Activated CD4-positive, alpha-beta T cell treated with anti-CD3 and anti-CD28 coated beads, Interleukin-2, amount 10 ng/mL, durations not matched to agents 7 days and 5 days (primary cell): Measurements from ENCODE around the gene SLC38A3. TPM values are rescaled to one million over a fixed set of nuclear protein-coding genes. Genes with fewer than 3 reads are reported as not detected.

Experiments used
- CTCF ChIA-PET: fragments of 350-600 bp; sonication (Branson Sonifier 250); formaldehyde crosslinking; loops from one replicate; lab custom pipeline; 2021; ENCODE audit warnings: antibody characterized with exemption; lab: Charles Lee
- POLR2A ChIA-PET: fragments of 350-600 bp; sonication (Branson Sonifier 250); formaldehyde crosslinking; loops from one replicate; lab custom pipeline; 2021; ENCODE audit warnings: antibody characterized with exemption; lab: Charles Lee
- DNase-seq: peaks from one replicate; pipeline ENCODE4 v3.0.0-alpha.2; 2020
- H3K27ac Mint-ChIP-seq: one replicate; pipeline ENCODE4 v1.8.0; 2021; ENCODE audit warnings: mild to moderate bottlenecking, moderate library complexity, mixed read lengths
- H3K27me3 Mint-ChIP-seq: one replicate; pipeline ENCODE4 v1.8.0; 2021; ENCODE audit warnings: mixed read lengths
- H3K36me3 Mint-ChIP-seq: one replicate; pipeline ENCODE4 v1.8.0; 2021; ENCODE audit warnings: low read depth, mixed read lengths
- H3K4me1 Mint-ChIP-seq: one replicate; pipeline ENCODE4 v1.8.0; 2021; ENCODE audit warnings: mixed read lengths
- H3K4me3 Mint-ChIP-seq: one replicate; pipeline ENCODE4 v1.8.0; 2021; ENCODE audit warnings: mild to moderate bottlenecking, moderate library complexity, mixed read lengths
- H3K9me3 Mint-ChIP-seq: one replicate; pipeline ENCODE4 v1.8.0; 2021; ENCODE audit warnings: mixed read lengths
- total RNA-seq, 2 experiments: library from RNA; stranded (reverse); gene quantifications; one replicate each; pipeline ENCODE4 v1.2.3, GENCODE V29; 2021

Gene SLC38A3
- total RNA-seq, 2 experiments from 2014 or later = not detected

GRCh38 chr3:50164984-50165909, 39.8 kb upstream of the SLC38A3 start:
- Mint-ChIP-seq H3K36me3 (no peaks in the 10 kb centered on the region), H3K4me3 (no peak overlapping the region), H3K27me3 (no peaks in the 10 kb centered on the region), H3K4me1 (no peaks in the 10 kb centered on the region), H3K9me3 (no peaks in the 10 kb centered on the region), H3K27ac (no peak overlapping the region)
- CTCF ChIA-PET = interaction anchor here (1.4 kb wide), 1 partner anchor 42 kb away, joined by 3 read pairs; no protein-coding TSS in a partner anchor
- DNase-seq = no peak
- POLR2A ChIA-PET = interaction anchor here (0.6 kb wide), 1 partner anchor 158 kb away, joined by 3 read pairs; no protein-coding TSS in a partner anchor

- ChIA-PET POLR2A (no interaction called here), CTCF (no interaction called here)
- Mint-ChIP-seq H3K4me1 (no peaks in the 10 kb centered on the region), H3K27ac (no peak overlapping the region), H3K27me3 (no peaks in the 10 kb centered on the region), H3K9me3 (no peaks in the 10 kb centered on the region), H3K4me3 (no peak overlapping the region), H3K36me3 (no peaks in the 10 kb centered on the region)
- DNase-seq = no peak
Observed at GRCh38 chr3:50165910-50166538, 39.0 kb upstream of the SLC38A3 start.

DNA sequence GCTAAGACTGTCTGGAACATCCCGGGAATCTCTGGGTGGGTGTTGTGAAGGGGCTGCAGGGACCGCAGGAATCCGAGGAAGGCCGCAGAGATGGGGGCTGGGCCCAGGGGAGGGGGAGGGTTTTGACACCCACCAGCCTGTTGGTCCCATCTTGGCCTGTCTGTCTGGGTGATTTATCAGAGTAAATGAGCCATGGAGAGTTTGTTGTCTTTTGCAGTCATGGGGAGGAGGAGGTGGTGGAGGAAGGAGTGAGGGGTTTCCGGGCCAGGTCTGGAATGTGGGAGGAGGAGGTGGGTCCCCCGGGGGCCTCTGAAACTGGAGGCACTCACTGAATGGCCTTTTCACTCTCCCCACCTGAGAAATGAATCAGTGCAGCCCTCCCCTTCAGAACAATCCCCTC, 38.5 kb upstream of the SLC38A3 start:
- no peaks in the 10 kb centered on the region for H3K27me3 Mint-ChIP-seq
- CTCF ChIA-PET = no interaction called here
- no peaks in the 10 kb centered on the region for H3K4me1 Mint-ChIP-seq
- no peak overlapping the region for H3K27ac Mint-ChIP-seq
- H3K9me3 Mint-ChIP-seq = no peaks in the 10 kb centered on the region
- H3K36me3 Mint-ChIP-seq = no peaks in the 10 kb centered on the region
- POLR2A ChIA-PET = no interaction called here
- H3K4me3 Mint-ChIP-seq = no peak overlapping the region
- no peak for DNase-seq

DNA sequence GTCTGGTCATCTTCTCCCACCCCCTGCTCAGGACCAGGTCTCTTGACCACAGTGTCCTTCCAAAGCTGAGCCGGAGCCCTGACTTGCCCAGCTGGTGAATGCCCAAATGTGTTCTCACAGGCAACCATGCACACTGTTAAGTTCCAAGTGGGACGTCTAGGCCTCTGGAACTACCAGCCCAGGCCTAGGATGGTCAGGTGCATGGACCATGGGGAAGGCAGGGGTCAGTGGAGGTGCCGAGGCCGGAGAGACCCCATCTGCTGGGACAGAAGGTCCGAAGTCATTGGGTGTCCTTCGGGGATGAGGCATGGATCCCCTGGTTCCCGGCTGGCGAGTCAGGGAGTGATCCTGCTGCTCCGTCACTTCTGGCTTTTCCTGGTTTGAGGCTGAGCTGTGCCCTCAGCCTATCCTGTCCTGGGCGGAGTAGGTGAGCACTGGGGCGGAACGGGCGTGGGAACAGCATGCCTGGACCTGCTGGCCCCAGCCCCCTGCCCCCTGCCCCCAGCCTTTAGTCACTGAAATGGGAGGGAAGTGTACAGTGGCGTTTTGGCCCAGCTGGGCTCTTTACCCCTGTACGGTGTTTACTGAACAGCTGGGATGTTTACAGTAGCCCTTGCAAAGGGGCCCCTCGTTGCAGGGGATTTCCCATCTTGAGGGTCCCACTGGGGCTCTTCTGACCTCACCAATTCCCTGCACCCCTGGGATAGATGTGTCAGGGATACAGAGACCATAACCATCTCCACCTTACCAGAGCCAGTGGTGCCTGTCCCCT, 37.8 kb upstream of the SLC38A3 start:
- no peak overlapping the region for H3K4me3 Mint-ChIP-seq
- no peaks in the 10 kb centered on the region for H3K4me1 Mint-ChIP-seq
- no peaks in the 10 kb centered on the region for H3K27me3 Mint-ChIP-seq
- no peaks in the 10 kb centered on the region for H3K9me3 Mint-ChIP-seq
- ChIA-PET POLR2A (no interaction called here), CTCF (no interaction called here)
- no peak for DNase-seq
- no peaks in the 10 kb centered on the region for H3K36me3 Mint-ChIP-seq
- no peak overlapping the region for H3K27ac Mint-ChIP-seq

- no peak overlapping the region for H3K27ac Mint-ChIP-seq
- ChIA-PET POLR2A (no interaction called here), CTCF (interaction anchor here (1.2 kb wide), 1 partner anchor 24 kb away, joined by 4 read pairs; no protein-coding TSS in a partner anchor)
- no peaks in the 10 kb centered on the region for H3K4me1 Mint-ChIP-seq
- no peaks in the 10 kb centered on the region for H3K27me3 Mint-ChIP-seq
- H3K36me3 Mint-ChIP-seq = no peaks in the 10 kb centered on the region
- no peak for DNase-seq
- H3K9me3 Mint-ChIP-seq = no peaks in the 10 kb centered on the region
- H3K4me3 Mint-ChIP-seq = no peak overlapping the region
Observed at GRCh38 chr3:50167841-50168209, 37.2 kb upstream of the SLC38A3 start.

DNA sequence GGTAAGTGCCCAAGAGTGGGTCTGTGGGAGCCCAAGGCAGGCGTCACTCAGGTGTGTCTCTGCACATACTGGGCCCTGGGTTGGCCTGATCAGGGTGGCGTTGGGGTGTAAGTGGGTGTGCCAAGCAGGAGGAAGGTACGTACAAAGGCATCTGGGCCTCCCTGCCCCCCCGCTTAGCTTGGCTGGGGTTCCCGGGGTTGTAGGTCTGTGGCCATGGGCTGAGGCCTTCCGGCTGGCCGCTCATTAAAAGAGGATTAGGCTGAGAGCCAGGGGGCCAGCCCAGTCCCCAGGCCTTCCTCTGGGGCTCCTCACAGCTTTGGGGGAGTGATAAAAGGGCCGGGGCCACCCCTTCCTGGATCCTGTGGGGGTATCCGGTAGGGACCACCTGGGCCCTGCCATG, 36.7 kb upstream of the SLC38A3 start:
- no peaks in the 10 kb centered on the region for H3K36me3 Mint-ChIP-seq

GRCh38 chr3:50168791-50169190, 36.3 kb upstream of the SLC38A3 start:
- no peak for DNase-seq
- Mint-ChIP-seq H3K9me3 (no peaks in the 10 kb centered on the region), H3K4me1 (peaks cover 2% of the 10 kb centered on the region), H3K36me3 (no peaks in the 10 kb centered on the region), H3K27ac (no peak overlapping the region), H3K27me3 (no peaks in the 10 kb centered on the region), H3K4me3 (no peak overlapping the region)
- ChIA-PET CTCF (interaction anchor here (1.2 kb wide), 1 partner anchor 23 kb away, joined by 4 read pairs; no protein-coding TSS in a partner anchor), POLR2A (no interaction called here)

More for the DNA sequence above, 36.7 kb upstream of the SLC38A3 start:
- POLR2A ChIA-PET = no interaction called here
- Mint-ChIP-seq H3K27ac (no peak overlapping the region), H3K4me3 (no peak overlapping the region), H3K4me1 (no peaks in the 10 kb centered on the region), H3K27me3 (no peaks in the 10 kb centered on the region), H3K9me3 (no peaks in the 10 kb centered on the region)
- CTCF ChIA-PET = interaction anchor here (1.2 kb wide), 1 partner anchor 24 kb away, joined by 4 read pairs; no protein-coding TSS in a partner anchor
- no peak for DNase-seq

DNA sequence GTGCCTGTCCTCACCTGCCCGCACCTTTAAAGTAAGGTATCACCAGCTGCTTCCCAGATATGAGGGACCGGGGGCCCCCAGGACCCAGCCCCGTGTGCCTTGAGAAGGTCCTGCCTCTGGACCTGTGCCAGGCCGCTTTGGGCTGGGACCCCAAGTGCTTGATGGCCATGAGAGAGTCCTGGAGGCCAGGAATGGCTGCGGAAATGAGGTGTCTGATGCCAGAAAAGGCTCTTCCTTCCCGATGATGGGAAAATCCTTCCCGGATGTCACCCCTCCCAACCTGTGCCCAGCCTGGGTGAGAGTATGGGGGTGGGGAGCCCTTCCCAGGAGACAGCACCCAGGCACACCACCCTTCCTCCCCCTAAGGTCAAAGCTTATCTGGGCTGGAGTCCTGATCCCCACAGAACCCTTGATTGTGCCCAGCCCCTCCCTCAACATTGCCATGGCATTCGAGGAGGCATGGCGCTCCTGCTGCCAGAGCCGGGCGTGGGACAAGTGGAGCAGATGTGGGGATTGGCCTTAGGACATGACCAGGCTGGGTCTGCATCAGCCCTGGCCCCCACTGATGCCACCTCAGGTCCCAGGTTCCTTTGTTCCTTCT, 35.7 kb upstream of the SLC38A3 start:
- Mint-ChIP-seq H3K36me3 (no peaks in the 10 kb centered on the region), H3K9me3 (no peaks in the 10 kb centered on the region), H3K27ac (no peak overlapping the region), H3K27me3 (no peaks in the 10 kb centered on the region), H3K4me1 (peaks cover 4% of the 10 kb centered on the region), H3K4me3 (no peak overlapping the region)
- ChIA-PET CTCF (interaction anchor here (1.0 to 1.4 kb wide), 2 partner anchors 13 to 46 kb away, joined by 3 read pairs; no protein-coding TSS in a partner anchor), POLR2A (no interaction called here)
- DNase-seq = no peak

GRCh38 chr3:50169858-50170257, 35.2 kb upstream of the SLC38A3 start:
- Mint-ChIP-seq H3K27me3 (no peaks in the 10 kb centered on the region), H3K27ac (no peak overlapping the region), H3K9me3 (no peaks in the 10 kb centered on the region), H3K36me3 (no peaks in the 10 kb centered on the region), H3K4me3 (no peak overlapping the region), H3K4me1 (peaks cover 4% of the 10 kb centered on the region)
- POLR2A ChIA-PET = no interaction called here
- CTCF ChIA-PET = interaction anchor here (1.0 to 1.7 kb wide), 3 partner anchors 13 to 56 kb away, joined by 3 to 7 read pairs (median 3); no protein-coding TSS in a partner anchor
- DNase-seq = no peak

DNA sequence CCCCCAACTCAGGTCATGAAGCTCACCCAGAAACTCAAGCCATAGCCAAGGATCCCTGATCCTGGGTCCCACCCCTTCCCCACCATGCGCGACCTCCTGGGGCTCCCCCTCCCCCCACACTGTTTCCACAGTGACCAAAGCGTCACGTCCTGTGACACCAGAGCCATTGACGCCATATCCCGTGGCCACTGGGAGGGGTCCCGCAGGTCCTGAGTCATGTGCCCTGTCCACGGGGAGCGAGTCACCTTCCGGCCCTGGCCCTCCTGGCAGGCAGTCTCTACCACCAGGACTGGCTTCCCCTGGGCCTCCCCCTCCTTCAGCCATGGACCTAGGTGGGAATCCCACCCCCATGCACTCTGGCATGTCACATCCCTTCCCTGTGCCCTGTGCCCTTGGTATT, 34.4 kb upstream of the SLC38A3 start:
- no peaks in the 10 kb centered on the region for H3K36me3 Mint-ChIP-seq
- H3K27ac Mint-ChIP-seq = no peak overlapping the region
- CTCF ChIA-PET = interaction anchor here (1.0 to 1.7 kb wide), 3 partner anchors 14 to 55 kb away, joined by 3 to 7 read pairs (median 3); no protein-coding TSS in a partner anchor
- H3K9me3 Mint-ChIP-seq = no peaks in the 10 kb centered on the region
- peaks cover 4% of the 10 kb centered on the region for H3K4me1 Mint-ChIP-seq
- H3K4me3 Mint-ChIP-seq = no peak overlapping the region
- no peaks in the 10 kb centered on the region for H3K27me3 Mint-ChIP-seq
- POLR2A ChIA-PET = no interaction called here
- DNase-seq = no peak

DNA sequence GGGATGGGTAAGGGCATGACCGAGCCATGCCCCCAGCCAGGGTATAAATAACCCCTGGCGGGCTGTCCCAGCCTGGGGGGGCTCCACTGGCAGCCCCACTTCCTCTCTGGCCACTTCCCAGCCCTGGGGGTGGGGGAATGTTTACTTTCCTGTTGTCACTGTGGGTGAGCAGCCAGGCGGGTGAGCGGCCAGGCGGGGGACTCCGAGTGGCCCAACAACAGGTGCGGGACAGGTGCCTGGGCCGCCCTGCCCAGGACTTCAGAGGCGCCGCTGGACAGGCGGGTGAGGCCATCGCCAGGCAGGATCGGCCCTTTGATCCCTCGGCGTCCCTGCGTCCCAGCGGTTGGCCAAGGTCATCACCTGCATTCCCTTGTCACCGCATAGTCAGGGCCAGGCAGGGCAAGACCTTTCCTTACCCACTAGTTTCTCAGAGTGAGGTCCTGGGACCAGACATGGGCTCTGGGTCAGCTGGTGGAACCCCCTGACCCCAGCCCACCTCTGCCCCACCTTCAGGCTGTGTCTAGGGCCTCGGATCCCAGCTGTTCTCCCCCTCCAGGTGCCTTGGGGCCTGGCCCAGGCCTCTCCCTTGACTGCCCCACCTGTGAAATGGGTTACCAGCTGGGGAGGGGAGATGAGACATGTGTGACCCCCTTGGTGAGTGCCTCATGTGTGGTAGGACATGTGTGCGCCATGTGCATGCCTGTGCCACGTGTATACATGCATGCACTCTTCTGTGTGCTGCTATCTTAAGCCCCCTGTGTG, 33.4 kb upstream of the SLC38A3 start:
- H3K36me3 Mint-ChIP-seq = no peaks in the 10 kb centered on the region
- POLR2A ChIA-PET = no interaction called here
- no peak overlapping the region for H3K4me3 Mint-ChIP-seq
- H3K27ac Mint-ChIP-seq = no peak overlapping the region
- peaks cover 4% of the 10 kb centered on the region for H3K4me1 Mint-ChIP-seq
- no peak for DNase-seq
- CTCF ChIA-PET = interaction anchor here (0.5 to 1.9 kb wide), 5 partner anchors 10 to 88 kb away, joined by 3 to 8 read pairs (median 3); no protein-coding TSS in a partner anchor
- H3K9me3 Mint-ChIP-seq = no peaks in the 10 kb centered on the region
- no peaks in the 10 kb centered on the region for H3K27me3 Mint-ChIP-seq
